Naive thymus-derived CD4-positive, alpha-beta T cell (primary cell): ENCODE data around the gene DEF6. TPM values are rescaled to one million over a fixed set of nuclear protein-coding genes. Genes with fewer than 3 reads are reported as not detected.

Source experiments
- ATAC-seq: fragments of 150-1000 bp; cut with Tn5 transposase; 2 replicates; pipeline ENCODE4 v1.10.0; 2021; ENCODE audit warnings: mild to moderate bottlenecking, moderate library complexity
- CTCF ChIA-PET: fragments of 350-600 bp; sonication (Branson Sonifier 250); formaldehyde crosslinking; loops from one replicate; lab custom pipeline; 2021; ENCODE audit warnings: antibody characterized with exemption; lab: Charles Lee
- POLR2A ChIA-PET: fragments of 350-600 bp; sonication (Branson Sonifier 250); formaldehyde crosslinking; loops from one replicate; lab custom pipeline; 2021; ENCODE audit warnings: antibody characterized with exemption, inconsistent platforms; lab: Charles Lee
- DNase-seq, 9 donors: peaks; one replicate each; pipeline versions ENCODE4 v3.0.0 to v3.0.0-alpha.2; 2020 to 2022; ENCODE audit warnings: mixed read lengths in 1 of 9
- H3K27ac ChIP-seq: one replicate; pipeline ENCODE4 v1.7.0; 2013; ENCODE audit warnings: mild to moderate bottlenecking, low read depth, low read length, moderate library complexity
- H3K27me3 ChIP-seq, 2 donors: one replicate each; pipeline ENCODE4 v1.7.0; 2013; ENCODE audit warnings: low read length in 2 of 2, mild to moderate bottlenecking in 2 of 2, moderate library complexity in 2 of 2; ENCODE audit not compliant: control insufficient read depth in 2 of 2, insufficient read depth in 2 of 2
- H3K36me3 ChIP-seq, 3 experiments: 1 replicate in 2 of 3; 2 replicates in 1 of 3; pipeline ENCODE4 v1.7.0; 2013; ENCODE audit warnings: low read length in 3 of 3, mild to moderate bottlenecking in 3 of 3, moderate library complexity in 1 of 3; ENCODE audit not compliant: insufficient read depth in 3 of 3, control insufficient read depth in 2 of 3
- H3K4me1 ChIP-seq, 2 donors: one replicate each; pipeline ENCODE4 v1.7.0; 2013; ENCODE audit warnings: low read length in 2 of 2, mild to moderate bottlenecking in 2 of 2, moderate library complexity in 1 of 2; ENCODE audit not compliant: control insufficient read depth in 2 of 2, insufficient read depth in 2 of 2
- H3K4me3 ChIP-seq: 2 replicates; pipeline ENCODE4 v1.7.0; 2013; ENCODE audit warnings: mild to moderate bottlenecking, low read length
- H3K9me3 ChIP-seq, 3 experiments: 1 replicate in 2 of 3; 2 replicates in 1 of 3; pipeline ENCODE4 v1.7.0; 2013; ENCODE audit warnings: low read length in 3 of 3; ENCODE audit not compliant: control insufficient read depth in 2 of 3
- H3K27ac Mint-ChIP-seq, 9 donors: one replicate each; pipeline ENCODE4 v1.8.0; 2020 to 2022; ENCODE audit warnings: mixed read lengths in 9 of 9, mild to moderate bottlenecking in 8 of 9, moderate library complexity in 5 of 9, inconsistent platforms in 2 of 9
- H3K27me3 Mint-ChIP-seq, 5 donors: one replicate each; pipeline ENCODE4 v1.8.0; 2021 to 2022; ENCODE audit warnings: mixed read lengths in 5 of 5, mild to moderate bottlenecking in 1 of 5
- H3K36me3 Mint-ChIP-seq, 5 donors: one replicate each; pipeline ENCODE4 v1.8.0; 2020 to 2022; ENCODE audit warnings: mixed read lengths in 5 of 5, mild to moderate bottlenecking in 3 of 5, inconsistent platforms in 1 of 5
- H3K4me1 Mint-ChIP-seq, 7 donors: one replicate each; pipeline ENCODE4 v1.8.0; 2020 to 2022; ENCODE audit warnings: mixed read lengths in 7 of 7, mild to moderate bottlenecking in 3 of 7, inconsistent platforms in 1 of 7
- H3K4me3 Mint-ChIP-seq, 10 donors: one replicate each; pipeline ENCODE4 v1.8.0; 2020 to 2022; ENCODE audit warnings: mild to moderate bottlenecking in 10 of 10, mixed read lengths in 10 of 10, moderate library complexity in 6 of 10, inconsistent platforms in 2 of 10
- H3K9me3 Mint-ChIP-seq, 11 donors: one replicate each; pipeline ENCODE4 v1.8.0; 2020 to 2022; ENCODE audit warnings: mixed read lengths in 11 of 11, mild to moderate bottlenecking in 4 of 11, inconsistent platforms in 1 of 11, moderate library complexity in 1 of 11
- intact Hi-C, 2 donors: fragments of 100-400 bp; cut with micrococcal nuclease; formaldehyde crosslinking; loops; one replicate each; pipeline ENCODE4 v1.15.1; 2023
- polyA plus RNA-seq, 2 donors: library from polyadenylated mRNA; unstranded; fragments of 300-500 nt; fragmentation: Illumina TruSeq; gene quantifications; one replicate each; pipeline ENCODE4 v1.2.3, GENCODE V29; 2021
- total RNA-seq, 6 experiments: library from RNA in 5 of 6; stranded (reverse) in 5 of 6; gene quantifications; 1 replicate in 5 of 6; 2 replicates in 1 of 6; pipeline ENCODE4 v1.2.3 and lab custom pipeline; 2021 to 2026

DEF6 gene
- total and polyA plus RNA-seq, 7 experiments from 2014 or later: 113 to 250 (median 225) TPM

GRCh38 chr6:35357677-35358076 is 60.1 kb downstream of the DEF6 start:
- H3K4me1 Mint-ChIP-seq: peaks cover 29 to 87% (median 72%) of the 10 kb centered on the region in 7 donors
- peaks cover 18 to 52% (median 39%) of the 10 kb centered on the region in 5 donors for H3K36me3 Mint-ChIP-seq
- Histone ChIP-seq H3K9me3 (no peaks in the 10 kb centered on the region), H3K27me3 (no peaks in the 10 kb centered on the region), H3K27ac (no peak overlapping the region), H3K4me3 (no peak overlapping the region), H3K4me1 (peaks cover 0 to 18% of the 10 kb centered on the region in 2 donors), H3K36me3 (peaks cover 10 to 63% (median 13%) of the 10 kb centered on the region in 3 experiments)
- peak overlapping the region in 1 of 10 donors; percentile 26 for H3K4me3 Mint-ChIP-seq
- H3K27me3 Mint-ChIP-seq: no peaks in the 10 kb centered on the region
- no peaks in the 10 kb centered on the region for H3K9me3 Mint-ChIP-seq
- H3K27ac Mint-ChIP-seq: peak overlapping the region in 3 of 9 donors; percentile 35 to 51 (median 44)
- POLR2A ChIA-PET: interaction anchor here (0.8 to 1.0 kb wide), 2 partner anchors 9 to 11 kb away, joined by 3 read pairs; no protein-coding TSS in a partner anchor
- ATAC-seq: no peak
- CTCF ChIA-PET: interaction anchor here (1.2 to 1.5 kb wide), 2 partner anchors 16 to 30 kb away, joined by 3 to 5 read pairs; partner anchors contain the start of gene PPARD
- DNase-seq: no peak
- intact Hi-C loops: loop anchor here in 1 of 2 donors (5.0 kb wide), 1 partner anchor 35 kb away; no protein-coding TSS in a partner anchor

GRCh38 chr6:35358086-35358485 is 60.5 kb downstream of the DEF6 start:
- Mint-ChIP-seq H3K27ac (peak overlapping the region in 7 of 9 donors; percentile 29 to 87 (median 44)), H3K27me3 (no peaks in the 10 kb centered on the region), H3K9me3 (no peaks in the 10 kb centered on the region), H3K4me3 (peak overlapping the region in 3 of 10 donors; percentile 4 to 26 (median 18)), H3K36me3 (peaks cover 14 to 48% (median 36%) of the 10 kb centered on the region in 5 donors), H3K4me1 (peaks cover 31 to 87% (median 72%) of the 10 kb centered on the region in 7 donors)
- CTCF ChIA-PET: interaction anchor here (1.2 kb wide), 1 partner anchor 16 kb away, joined by 5 read pairs; the partner anchor contains the start of gene PPARD
- H3K4me1 ChIP-seq: peaks cover 0 to 21% of the 10 kb centered on the region in 2 donors
- no peak for ATAC-seq
- H3K4me3 ChIP-seq: no peak overlapping the region
- H3K36me3 ChIP-seq: peaks cover 7 to 61% (median 13%) of the 10 kb centered on the region in 3 experiments
- no peaks in the 10 kb centered on the region for H3K9me3 ChIP-seq
- H3K27ac ChIP-seq: no peak overlapping the region
- no peak for DNase-seq
- POLR2A ChIA-PET: interaction anchor here (1.0 kb wide), 1 partner anchor 9 kb away, joined by 3 read pairs; no protein-coding TSS in a partner anchor
- intact Hi-C loops: loop anchor here in 1 of 2 donors (5.0 kb wide), 1 partner anchor 34 kb away; no protein-coding TSS in a partner anchor
- no peaks in the 10 kb centered on the region for H3K27me3 ChIP-seq

GRCh38 chr6:35359346-35359743 is 61.7 kb downstream of the DEF6 start:
- Histone ChIP-seq H3K9me3 (no peaks in the 10 kb centered on the region), H3K27ac (no peak overlapping the region), H3K4me3 (no peak overlapping the region), H3K4me1 (peaks cover 0 to 21% of the 10 kb centered on the region in 2 donors), H3K36me3 (peaks cover 3 to 51% (median 13%) of the 10 kb centered on the region in 3 experiments), H3K27me3 (no peaks in the 10 kb centered on the region)
- no peaks in the 10 kb centered on the region for H3K9me3 Mint-ChIP-seq
- no peak overlapping the region for H3K4me3 Mint-ChIP-seq
- ATAC-seq: no peak
- ChIA-PET POLR2A (interaction anchor here (1.2 kb wide), 1 partner anchor 11 kb away, joined by 3 read pairs; no protein-coding TSS in a partner anchor), CTCF (no interaction called here)
- DNase-seq: no peak
- peak overlapping the region in 4 of 9 donors; percentile 60 to 87 (median 66) for H3K27ac Mint-ChIP-seq
- intact Hi-C loops: loop anchor here in 1 of 2 donors (5.0 kb wide), 1 partner anchor 33 kb away; no protein-coding TSS in a partner anchor
- H3K27me3 Mint-ChIP-seq: no peaks in the 10 kb centered on the region
- peaks cover 14 to 46% (median 31%) of the 10 kb centered on the region in 5 donors for H3K36me3 Mint-ChIP-seq
- peaks cover 31 to 89% (median 74%) of the 10 kb centered on the region in 7 donors for H3K4me1 Mint-ChIP-seq

- no peak overlapping the region for H3K27ac ChIP-seq
- no peak for DNase-seq
- ChIA-PET CTCF (interaction anchor here (0.5 to 0.6 kb wide), 2 partner anchors 60 to 376 kb away, joined by 3 to 4 read pairs; no protein-coding TSS in a partner anchor), POLR2A (interaction anchor here (1.2 to 1.5 kb wide), 2 partner anchors 12 to 108 kb away, joined by 3 to 4 read pairs; partner anchors contain the start of gene RPL10A)
- H3K27me3 ChIP-seq: no peaks in the 10 kb centered on the region
- H3K27ac Mint-ChIP-seq: peak overlapping the region in 7 of 9 donors; percentile 30 to 87 (median 55)
- peaks cover 0 to 21% of the 10 kb centered on the region in 2 donors for H3K4me1 ChIP-seq
- H3K4me1 Mint-ChIP-seq: peaks cover 28 to 84% (median 70%) of the 10 kb centered on the region in 7 donors
- no peak overlapping the region for H3K4me3 ChIP-seq
- H3K9me3 Mint-ChIP-seq: no peaks in the 10 kb centered on the region
- no peaks in the 10 kb centered on the region for H3K27me3 Mint-ChIP-seq
- peaks cover 3 to 46% (median 13%) of the 10 kb centered on the region in 3 experiments for H3K36me3 ChIP-seq
- intact Hi-C loops: loop anchor here in 1 of 2 donors (5.0 kb wide), 1 partner anchor 32 kb away; no protein-coding TSS in a partner anchor
- peak overlapping the region in 1 of 10 donors; percentile 15 for H3K4me3 Mint-ChIP-seq
- no peak for ATAC-seq
- peaks cover 10 to 41% (median 27%) of the 10 kb centered on the region in 5 donors for H3K36me3 Mint-ChIP-seq
- no peaks in the 10 kb centered on the region for H3K9me3 ChIP-seq
Measured at GRCh38 chr6:35359744-35360348, 62.2 kb downstream of the DEF6 start.

- Mint-ChIP-seq H3K36me3 (peaks cover 10 to 40% (median 26%) of the 10 kb centered on the region in 5 donors), H3K27ac (peak overlapping the region in 8 of 9 donors; percentile 43 to 94 (median 58))
Measured at GRCh38 chr6:35360349-35361138, 62.9 kb downstream of the DEF6 start.

More at GRCh38 chr6:35360349-35361138, 62.9 kb downstream of the DEF6 start:
- peaks cover 0 to 21% of the 10 kb centered on the region in 2 donors for H3K4me1 ChIP-seq
- no peaks in the 10 kb centered on the region for H3K27me3 ChIP-seq
- no peaks in the 10 kb centered on the region for H3K9me3 ChIP-seq
- POLR2A ChIA-PET: interaction anchor here (1.2 to 1.5 kb wide), 4 partner anchors 9 to 107 kb away, joined by 3 to 4 read pairs (median 4); partner anchors contain the start of gene RPL10A
- DNase-seq: no peak
- H3K27ac ChIP-seq: no peak overlapping the region
- Mint-ChIP-seq H3K4me1 (peaks cover 29 to 83% (median 71%) of the 10 kb centered on the region in 7 donors), H3K4me3 (peak overlapping the region in 1 of 10 donors; percentile 15), H3K9me3 (no peaks in the 10 kb centered on the region), H3K27me3 (no peaks in the 10 kb centered on the region)
- ATAC-seq: peak; percentile 14
- peaks cover 3 to 41% (median 13%) of the 10 kb centered on the region in 3 experiments for H3K36me3 ChIP-seq
- intact Hi-C loops: no loop called here
- CTCF ChIA-PET: interaction anchor here (0.5 to 1.2 kb wide), 6 partner anchors 16 to 1020 kb away, joined by 3 to 4 read pairs (median 3); no protein-coding TSS in a partner anchor
- no peak overlapping the region for H3K4me3 ChIP-seq
